HepG2 (cell line): ENCODE data around the gene CYP4A22. TPM values are rescaled to one million over a fixed set of nuclear protein-coding genes. Genes with fewer than 3 reads are reported as not detected.

Source experiments
- ARNTL ChIP-seq: sonication (generic); formaldehyde crosslinking; IDR thresholded peaks from 2 replicates; pipeline ENCODE4 v1.4.0; 2020; ENCODE audit warnings: mild to moderate bottlenecking, missing genetic modification reagents
- ATF2 ChIP-seq: sonication (generic); formaldehyde crosslinking; IDR thresholded peaks from 2 replicates; pipeline ENCODE4 v1.4.0; 2020; ENCODE audit warnings: missing genetic modification reagents
- DBP ChIP-seq: sonication (generic); formaldehyde crosslinking; IDR thresholded peaks from 2 replicates; pipeline ENCODE4 v1.4.0; 2020; ENCODE audit warnings: missing genetic modification reagents; ENCODE audit errors: not compliant biosample characterization
- DPF2 ChIP-seq: sonication (generic); formaldehyde crosslinking; IDR thresholded peaks from 2 replicates; pipeline ENCODE4 v1.4.0; 2020; ENCODE audit warnings: mild to moderate bottlenecking, low read depth, missing genetic modification reagents, borderline replicate concordance
- GPN1 ChIP-seq: sonication (generic); formaldehyde crosslinking; IDR thresholded peaks from 2 replicates; pipeline ENCODE4 v1.5.1; 2020; ENCODE audit warnings: missing genetic modification reagents, borderline replicate concordance
- GRHL1 ChIP-seq: sonication (generic); formaldehyde crosslinking; conservative IDR thresholded peaks from 2 replicates; pipeline ENCODE4 v1.8.0; 2022; ENCODE audit warnings: missing genetic modification reagents
- IRF9 ChIP-seq: sonication (generic); formaldehyde crosslinking; IDR thresholded peaks from 2 replicates; pipeline ENCODE4 v1.8.0; 2022; ENCODE audit warnings: missing genetic modification reagents, mild to moderate bottlenecking, borderline replicate concordance
- IRX3 ChIP-seq: sonication (generic); formaldehyde crosslinking; IDR thresholded peaks from 2 replicates; pipeline ENCODE4 v1.8.1; 2023; ENCODE audit warnings: mild to moderate bottlenecking, low read depth, missing genetic modification reagents, borderline replicate concordance
- ISX ChIP-seq: sonication (generic); formaldehyde crosslinking; conservative IDR thresholded peaks from 2 replicates; pipeline ENCODE4 v1.5.0; 2020; ENCODE audit warnings: missing genetic modification reagents
- LBX2 ChIP-seq: sonication (generic); formaldehyde crosslinking; IDR thresholded peaks from 2 replicates; pipeline ENCODE4 v1.5.0; 2020; ENCODE audit warnings: missing genetic modification reagents, mild to moderate bottlenecking, borderline replicate concordance
- MAZ ChIP-seq, 2 experiments: sonication (generic) in 1 of 2; formaldehyde crosslinking in 1 of 2; IDR thresholded peaks; 2 replicates each; pipeline versions ENCODE4 v1.5.0 to v1.6.1; 2012 to 2020; ENCODE audit warnings: low read depth in 2 of 2, mild to moderate bottlenecking in 2 of 2, borderline replicate concordance in 1 of 2, improper control_type of control experiment in 1 of 2, low read length in 1 of 2, missing genetic modification reagents in 1 of 2, moderate library complexity in 1 of 2
- RAD21 ChIP-seq: fragments of 450-650 bp; formaldehyde crosslinking; IDR thresholded peaks from 2 replicates; pipeline ENCODE4 v1.5.0; 2020; ENCODE audit warnings: mild to moderate bottlenecking
- REPIN1 ChIP-seq: sonication (generic); formaldehyde crosslinking; IDR thresholded peaks from 2 replicates; pipeline ENCODE4 v1.8.0; 2022; ENCODE audit warnings: missing genetic modification reagents, low read depth, mild to moderate bottlenecking, borderline replicate concordance
- ZKSCAN8 ChIP-seq: IDR thresholded peaks from 2 replicates; pipeline ENCODE4 v1.6.1; 2016; ENCODE audit warnings: borderline replicate concordance, missing genetic modification reagents, missing compliant biosample characterization
- ZNF589 ChIP-seq: sonication (generic); formaldehyde crosslinking; conservative IDR thresholded peaks from 2 replicates; pipeline ENCODE4 v1.8.0; 2022; ENCODE audit warnings: mild to moderate bottlenecking, moderate library complexity, missing genetic modification reagents
- ZNF607 ChIP-seq: sonication (generic); formaldehyde crosslinking; IDR thresholded peaks from 2 replicates; pipeline ENCODE4 v1.5.1; 2020; ENCODE audit warnings: missing genetic modification reagents, mild to moderate bottlenecking, borderline replicate concordance
- polyA plus RNA-seq, 8 experiments: library from polyadenylated mRNA; depleted of rRNA in 3 of 8; stranded (reverse) in 7 of 8; unstranded in 1 of 8; fragments of >200 nt; fragmentation: Illumina TruSeq in 4 of 8; extraction: Trizol in 4 of 8; gene quantifications; 2 replicates each; pipeline versions ENCODE4 v1.2.1 to v1.2.3, GENCODE V29; 2011 to 2016; ENCODE audit warnings: low read depth in 4 of 8, missing spikeins in 1 of 8, mixed read lengths in 1 of 8; ENCODE audit not compliant: insufficient read depth in 1 of 8
- total RNA-seq, 5 experiments: library from RNA; depleted of rRNA; stranded (reverse); fragments of >200 nt; fragmentation: Illumina TruSeq; extraction: Trizol; gene quantifications; 2 replicates each; pipeline ENCODE4 v1.2.3, GENCODE V29; 2016; ENCODE audit warnings: low read depth in 1 of 5

Gene CYP4A22
- total and polyA plus RNA-seq, 2 of the 13 experiments (the other 11 are each of a cell fraction or from before 2014, with no cell fraction given), result not detected

GRCh38 chr1:47192458-47193384 lies 55.5 kb downstream of the CYP4A22 start (continued):
- TF ChIP-seq ATF2 (CRISPR knock-in tag) (peak; percentile 33; the same call in 1 of the 2 replicates), DPF2 (CRISPR knock-in tag) (peak; percentile 36; the same call in 1 of the 2 replicates), IRX3 (CRISPR knock-in tag) (no peak), IRF9 (CRISPR knock-in tag) (no peak), ISX (CRISPR knock-in tag) (no peak), RAD21 (CRISPR knock-in tag) (peak; percentile 89), ZNF589 (CRISPR knock-in tag) (no peak), GPN1 (CRISPR knock-in tag) (no peak), ZKSCAN8 (peak; percentile 55; the same call in 1 of the 2 replicates), REPIN1 (no peak), GRHL1 (CRISPR knock-in tag) (no peak), ARNTL (CRISPR knock-in tag) (no peak; the same call in 1 of the 2 replicates), LBX2 (CRISPR knock-in tag) (no peak), MAZ (IDR thresholded peaks at IDR 0.05; ENCODE audit: borderline replicate concordance, low read depth, low read length) (0 out of 2 replicates have a peak, but pooled peaks have one; percentile 21), MAZ (CRISPR knock-in tag; IDR thresholded peaks at IDR 0.05; ENCODE audit: low read depth) (peak; percentile 80), DBP (CRISPR knock-in tag) (no peak), ZNF607 (no peak)
